HG03469 (cell line): ENCODE measurements around the gene WDSUB1.

Experiments
- ATAC-seq: cut with Tn5 transposase; IDR thresholded peaks from one replicate; pipeline ENCODE4 v1.9.1; 2021; ENCODE audit warnings: mild to moderate bottlenecking, moderate library complexity, moderate number of reproducible peaks; ENCODE audit not compliant: unreplicated experiment

WDSUB1 gene

GRCh38 chr2:159199761-159200465 is 86.6 kb downstream of the WDSUB1 start:
- ATAC-seq: no peak

- ATAC-seq: no peak
Measured at GRCh38 chr2:159199236-159199635, 87.3 kb downstream of the WDSUB1 start.

- no peak for ATAC-seq
Measured at GRCh38 chr2:159196393-159196925, 90.0 kb downstream of the WDSUB1 start.

- no peak for ATAC-seq
Measured at GRCh38 chr2:159195697-159196096, 90.8 kb downstream of the WDSUB1 start.

- no peak for ATAC-seq
Measured at GRCh38 chr2:159194241-159194640, 92.3 kb downstream of the WDSUB1 start.

- ATAC-seq: no peak
Measured at GRCh38 chr2:159193791-159194190, 92.7 kb downstream of the WDSUB1 start.

- no peak for ATAC-seq
Measured at GRCh38 chr2:159192371-159192918, 94.1 kb downstream of the WDSUB1 start.

GRCh38 chr2:159188449-159188848 is 98.1 kb downstream of the WDSUB1 start:
- no peak for ATAC-seq

GRCh38 chr2:159187106-159187505 is 99.4 kb downstream of the WDSUB1 start:
- ATAC-seq: no peak

GRCh38 chr2:159186462-159186861 is 100.0 kb downstream of the WDSUB1 start:
- no peak for ATAC-seq
